Fibroblast of lung (primary cell): ENCODE data around the gene KLHL41.
"Not testable (repeated sequence)": the region's sequence is repeated elsewhere in the genome, so short reads cannot be mapped to it uniquely, and the experiment has no call there.

Source experiments
- CTCF ChIP-seq, 2 donors: IDR thresholded peaks in 1 of 2; conservative IDR thresholded peaks in 1 of 2; 1 replicate in 1 of 2; 2 replicates in 1 of 2; pipeline ENCODE4 v1.5.1; 2011 to 2012; ENCODE audit warnings: low read length in 2 of 2, control low read depth in 1 of 2, inconsistent platforms in 1 of 2, low read depth in 1 of 2, mild to moderate bottlenecking in 1 of 2
- EZH2 ChIP-seq: IDR thresholded peaks from 2 replicates; pipeline ENCODE4 v1.5.1; 2012; ENCODE audit warnings: low read length, control low read depth, mild to moderate bottlenecking; ENCODE audit errors: missing control alignments

- TF ChIP-seq CTCF (conservative IDR thresholded peaks at IDR 0.05 in 1 of 2, IDR thresholded peaks at IDR 0.05 in 1 of 2; ENCODE audit: low read depth in 1 of 2, low read length in 2 of 2); EZH2: not testable (repeated sequence)
Measured at GRCh38 chr2:169539460-169539859, 30.0 kb downstream of the KLHL41 start.
